GM10248 (cell line): Measurements from ENCODE around the gene SRRM2.

Source experiments
- CTCF ChIA-PET: fragments of 300-600 bp; sonication (Branson Sonifier 250); formaldehyde crosslinking; extraction: SDS; loops from one replicate; lab custom pipeline; 2021; ENCODE audit warnings: antibody characterized with exemption; lab: Yijun Ruan, JAX
- POLR2A ChIA-PET: fragments of 350-650 bp; sonication (Branson Sonifier 250); formaldehyde crosslinking; extraction: SDS; loops from one replicate; lab custom pipeline; 2020; ENCODE audit warnings: antibody characterized with exemption; lab: Yijun Ruan, JAX
- DNase-seq: peaks from one replicate; pipeline ENCODE4 v3.0.0; 2012; ENCODE audit errors: extremely low spot score
- CTCF ChIP-seq: IDR thresholded peaks from 2 replicates; pipeline ENCODE4 v1.5.1; 2012; ENCODE audit warnings: mild to moderate bottlenecking, low read depth; ENCODE audit errors: extremely low read depth, missing control alignments, control extremely low read depth

SRRM2 gene

GRCh38 chr16:2787961-2788360 is 35.5 kb downstream of the SRRM2 start:
- no peak for TF ChIP-seq CTCF
- ChIA-PET POLR2A (no interaction called here), CTCF (no interaction called here)
- DNase-seq, result no peak

GRCh38 chr16:2790631-2791030 is 38.2 kb downstream of the SRRM2 start:
- CTCF ChIA-PET, result interaction anchor here (0.6 to 2.2 kb wide), 3 partner anchors 10 to 96 kb away, joined by 3 to 6 read pairs (median 4); no protein-coding TSS in a partner anchor

GRCh38 chr16:2791174-2791573 is 38.7 kb downstream of the SRRM2 start:
- no peak for DNase-seq
- no peak for TF ChIP-seq CTCF
- ChIA-PET CTCF (interaction anchor here (1.0 to 2.2 kb wide), 3 partner anchors 9 to 77 kb away, joined by 3 to 6 read pairs (median 4); no protein-coding TSS in a partner anchor), POLR2A (no interaction called here)

More at GRCh38 chr16:2790631-2791030, 38.2 kb downstream of the SRRM2 start:
- no peak for DNase-seq
- TF ChIP-seq CTCF, result no peak
- POLR2A ChIA-PET, result interaction anchor here (0.5 to 0.8 kb wide), 2 partner anchors 92 to 589 kb away, joined by 3 to 8 read pairs; no protein-coding TSS in a partner anchor

GRCh38 chr16:2792940-2793339 is 40.5 kb downstream of the SRRM2 start:
- DNase-seq, result no peak
- CTCF ChIA-PET, result no interaction called here
- POLR2A ChIA-PET, result no interaction called here
- TF ChIP-seq CTCF, result no peak

GRCh38 chr16:2795395-2796143 is 43.1 kb downstream of the SRRM2 start:
- ChIA-PET CTCF (no interaction called here), POLR2A (no interaction called here)
- no peak for TF ChIP-seq CTCF
- DNase-seq, result no peak

GRCh38 chr16:2798723-2799204 is 46.3 kb downstream of the SRRM2 start:
- DNase-seq, result no peak
- CTCF ChIA-PET, result interaction anchor here (1.3 kb wide), 1 partner anchor 69 kb away, joined by 4 read pairs; no protein-coding TSS in a partner anchor
- POLR2A ChIA-PET, result no interaction called here
- no peak for TF ChIP-seq CTCF
